Activated gamma-delta T cell treated with Interleukin-2 at 50 U/mL for 16 hours (primary cell): ENCODE results near the gene SLC14A1.

Experiments
- DNase-seq: peaks from one replicate; pipeline ENCODE4 v3.0.0-alpha.2; 2020

SLC14A1 gene

GRCh38 chr18:45760462-45761036 is 36.6 kb downstream of the SLC14A1 start:
- no peak for DNase-seq

- no peak for DNase-seq
These were observed 37.6 kb downstream of the SLC14A1 start for GRCh38 chr18:45761512-45762114.

- no peak for DNase-seq
These were observed 40.2 kb downstream of the SLC14A1 start for GRCh38 chr18:45764000-45764686.

GRCh38 chr18:45765796-45766195 is 41.8 kb downstream of the SLC14A1 start:
- DNase-seq: no peak

GRCh38 chr18:45771587-45772480 is 47.9 kb downstream of the SLC14A1 start:
- no peak for DNase-seq

GRCh38 chr18:45774065-45774521 is 50.1 kb downstream of the SLC14A1 start:
- peak; percentile 6 for DNase-seq

- DNase-seq: peak; percentile 24
These were observed 51.3 kb downstream of the SLC14A1 start for GRCh38 chr18:45775241-45775676.

GRCh38 chr18:45775743-45776142 is 51.8 kb downstream of the SLC14A1 start:
- DNase-seq: no peak

- no peak for DNase-seq
These were observed 53.4 kb downstream of the SLC14A1 start for GRCh38 chr18:45777393-45777792.

GRCh38 chr18:45780568-45780967 is 56.6 kb downstream of the SLC14A1 start:
- no peak for DNase-seq

GRCh38 chr18:45782662-45783061 is 58.7 kb downstream of the SLC14A1 start:
- DNase-seq: no peak

- no peak for DNase-seq
These were observed 59.4 kb downstream of the SLC14A1 start for GRCh38 chr18:45783097-45784075.

- no peak for DNase-seq
These were observed 61.2 kb downstream of the SLC14A1 start for GRCh38 chr18:45785134-45785533.

- DNase-seq: no peak
These were observed 63.0 kb downstream of the SLC14A1 start for GRCh38 chr18:45786941-45787340.

- no peak for DNase-seq
These were observed 63.4 kb downstream of the SLC14A1 start for GRCh38 chr18:45787346-45787745.

GRCh38 chr18:45788861-45789260 is 64.9 kb downstream of the SLC14A1 start:
- no peak for DNase-seq

GRCh38 chr18:45792506-45793263 is 68.7 kb downstream of the SLC14A1 start:
- no peak for DNase-seq

GRCh38 chr18:45793264-45793965 is 69.4 kb downstream of the SLC14A1 start:
- no peak for DNase-seq

GRCh38 chr18:45801416-45802004 is 77.5 kb downstream of the SLC14A1 start:
- no peak for DNase-seq
